HG03439 (cell line): Measurements from ENCODE around the gene SLAIN1.
"Not testable (repeated sequence)": the region's sequence is repeated elsewhere in the genome, so short reads cannot be mapped to it uniquely, and the experiment has no call there.

ENCODE experiments used
- ATAC-seq: cut with Tn5 transposase; IDR thresholded peaks from one replicate; pipeline ENCODE4 v1.9.1; 2021; ENCODE audit warnings: mild to moderate bottlenecking, moderate library complexity; ENCODE audit not compliant: unreplicated experiment

The SLAIN1 gene

GRCh38 chr13:77697217-77698103 lies at the start of gene SLAIN1:
Gene SLAIN1 (plus strand): TSS chr13:77697687. CDS start chr13:77697914, 227 bp downstream.
- peak; percentile 71 for ATAC-seq

- ATAC-seq: no peak
Observed at GRCh38 chr13:77650409-77650808, 47.1 kb upstream of the SLAIN1 start.

GRCh38 chr13:77653301-77653700 lies 44.2 kb upstream of the SLAIN1 start:
- ATAC-seq: no peak

- not testable (repeated sequence) for ATAC-seq
Observed at GRCh38 chr13:77660016-77660415, 37.5 kb upstream of the SLAIN1 start.

GRCh38 chr13:77660841-77661250 lies 36.6 kb upstream of the SLAIN1 start:
- ATAC-seq: no peak

GRCh38 chr13:77662301-77662700 lies 35.2 kb upstream of the SLAIN1 start:
- ATAC-seq: not testable (repeated sequence)

- ATAC-seq: not testable (repeated sequence)
Observed at GRCh38 chr13:77662831-77663230, 34.7 kb upstream of the SLAIN1 start.

- ATAC-seq: no peak
Observed at GRCh38 chr13:77674852-77675251, 22.6 kb upstream of the SLAIN1 start.

- no peak for ATAC-seq
Observed at GRCh38 chr13:77678691-77679235, 18.7 kb upstream of the SLAIN1 start.

- ATAC-seq: no peak
Observed at GRCh38 chr13:77687799-77688198, 9.7 kb upstream of the SLAIN1 start.

- ATAC-seq: no peak
Observed at GRCh38 chr13:77691871-77692270, 5.6 kb upstream of the SLAIN1 start.

GRCh38 chr13:77692746-77693448 lies 4.6 kb upstream of the SLAIN1 start:
- ATAC-seq: no peak

GRCh38 chr13:77693449-77693940 lies 4.0 kb upstream of the SLAIN1 start:
- no peak for ATAC-seq

GRCh38 chr13:77696006-77696878 lies 1.2 kb upstream of the SLAIN1 start:
- no peak for ATAC-seq

- peak; percentile 1 for ATAC-seq
Observed at GRCh38 chr13:77696879-77697216, 639 bp upstream of the SLAIN1 start.

- peak; percentile 24 for ATAC-seq
Observed at GRCh38 chr13:77698201-77699058, 943 bp downstream of the SLAIN1 start.

- no peak for ATAC-seq
Observed at GRCh38 chr13:77699059-77699680, 1.7 kb downstream of the SLAIN1 start.

GRCh38 chr13:77701305-77701704 lies 3.8 kb downstream of the SLAIN1 start:
- ATAC-seq: no peak

- no peak for ATAC-seq
Observed at GRCh38 chr13:77702366-77702765, 4.9 kb downstream of the SLAIN1 start.
